Skeletal muscle satellite cell (primary cell): Measurements from ENCODE around the gene PGBD5. TPM values are rescaled to one million over a fixed set of nuclear protein-coding genes. Genes with fewer than 3 reads are reported as not detected.
"Not testable (repeated sequence)": the region's sequence is repeated elsewhere in the genome, so short reads cannot be mapped to it uniquely, and the experiment has no call there.

Experiments used
- H3K27me3 ChIP-seq: 2 replicates; pipeline ENCODE4 v1.7.0; 2013; ENCODE audit warnings: low read length; ENCODE audit not compliant: control insufficient read depth, insufficient read depth
- H3K36me3 ChIP-seq: 2 replicates; pipeline ENCODE4 v1.7.0; 2013; ENCODE audit warnings: mild to moderate bottlenecking, control low read depth, low read length; ENCODE audit not compliant: insufficient read depth
- H3K4me1 ChIP-seq: 2 replicates; pipeline ENCODE4 v1.7.0; 2013; ENCODE audit warnings: low read length; ENCODE audit not compliant: control insufficient read depth, insufficient read depth
- H3K4me2 ChIP-seq: 2 replicates; pipeline ENCODE4 v1.7.0; 2013; ENCODE audit warnings: mild to moderate bottlenecking, low read length
- H3K4me3 ChIP-seq: 2 replicates; pipeline ENCODE4 v1.7.0; 2013; ENCODE audit warnings: low read length
- H3K9ac ChIP-seq: 2 replicates; pipeline ENCODE4 v1.7.0; 2013; ENCODE audit warnings: mild to moderate bottlenecking, low read depth, low read length, moderate library complexity
- H3K9me3 ChIP-seq: replicated peaks from 2 replicates; pipeline ENCODE4 v1.7.0; 2013; ENCODE audit warnings: mild to moderate bottlenecking, control low read depth, low read length
- total RNA-seq: library from RNA; depleted of rRNA; stranded (reverse); fragments of >200 nt; gene quantifications from 2 replicates; pipeline ENCODE4 v1.2.3, GENCODE V29; 2012; rRNA removed

The PGBD5 gene
- 0.76 and 0.87 TPM in 2 replicates for total RNA-seq

- no peaks in the 10 kb centered on the region for H3K9me3 ChIP-seq
- H3K4me3 ChIP-seq = peak within 1 kb of the TSS; percentile 65
- H3K4me1 ChIP-seq = peaks cover 8% of the 10 kb centered on the region
- H3K36me3 ChIP-seq = no peaks in the 10 kb centered on the region
- H3K4me2 ChIP-seq = peak within 1 kb of the TSS; percentile 78
- peak within 1 kb of the TSS; percentile 18 for H3K9ac ChIP-seq
- peaks cover 37% of the 10 kb centered on the region for H3K27me3 ChIP-seq
Measured at GRCh38 chr1:230426246-230427093, at the start of gene PGBD5. PGBD5 (minus strand) TSS chr1:230426332; CDS start chr1:230425928, 404 bp downstream.

GRCh38 chr1:230474924-230475323, 48.8 kb upstream of the PGBD5 start:
- not testable (repeated sequence) for H3K9ac ChIP-seq, H3K4me1 ChIP-seq, H3K27me3 ChIP-seq, H3K36me3 ChIP-seq, H3K4me3 ChIP-seq, H3K4me2 ChIP-seq, H3K9me3 ChIP-seq

- not testable (repeated sequence) for H3K4me1 ChIP-seq, H3K9me3 ChIP-seq, H3K9ac ChIP-seq, H3K36me3 ChIP-seq, H3K4me3 ChIP-seq, H3K27me3 ChIP-seq, H3K4me2 ChIP-seq
Measured at GRCh38 chr1:230470750-230471149, 44.6 kb upstream of the PGBD5 start.

- H3K4me1 ChIP-seq = peaks cover 15% of the 10 kb centered on the region
- H3K4me2 ChIP-seq = no peak overlapping the region
- no peaks in the 10 kb centered on the region for H3K36me3 ChIP-seq
- no peak overlapping the region for H3K9ac ChIP-seq
- H3K27me3 ChIP-seq = no peaks in the 10 kb centered on the region
- no peak overlapping the region for H3K4me3 ChIP-seq
- no peaks in the 10 kb centered on the region for H3K9me3 ChIP-seq
Measured at GRCh38 chr1:230469271-230469670, 43.1 kb upstream of the PGBD5 start.

- no peak overlapping the region for H3K4me3 ChIP-seq
- H3K4me2 ChIP-seq = no peak overlapping the region
- H3K9ac ChIP-seq = no peak overlapping the region
- H3K36me3 ChIP-seq = no peaks in the 10 kb centered on the region
- H3K27me3 ChIP-seq = no peaks in the 10 kb centered on the region
- peaks cover 16% of the 10 kb centered on the region for H3K4me1 ChIP-seq
- H3K9me3 ChIP-seq = no peaks in the 10 kb centered on the region
Measured at GRCh38 chr1:230465691-230466090, 39.6 kb upstream of the PGBD5 start.

- Histone ChIP-seq H3K4me1 (peaks cover 23% of the 10 kb centered on the region), H3K36me3 (no peaks in the 10 kb centered on the region), H3K27me3 (no peaks in the 10 kb centered on the region), H3K9ac (peak overlapping the region; percentile 29), H3K4me2 (peak overlapping the region; percentile 76), H3K4me3 (peak overlapping the region; percentile 27), H3K9me3 (no peaks in the 10 kb centered on the region)
Measured at GRCh38 chr1:230464671-230465070, 38.5 kb upstream of the PGBD5 start.

- Histone ChIP-seq H3K9ac (no peak overlapping the region), H3K4me3 (no peak overlapping the region), H3K36me3 (no peaks in the 10 kb centered on the region), H3K4me1 (peaks cover 30% of the 10 kb centered on the region), H3K27me3 (no peaks in the 10 kb centered on the region), H3K9me3 (no peaks in the 10 kb centered on the region), H3K4me2 (no peak overlapping the region)
Measured at GRCh38 chr1:230463760-230464159, 37.6 kb upstream of the PGBD5 start.

GRCh38 chr1:230463326-230463725, 37.2 kb upstream of the PGBD5 start:
- Histone ChIP-seq H3K9me3 (no peaks in the 10 kb centered on the region), H3K27me3 (no peaks in the 10 kb centered on the region), H3K4me2 (no peak overlapping the region), H3K4me1 (peaks cover 35% of the 10 kb centered on the region), H3K4me3 (no peak overlapping the region), H3K36me3 (no peaks in the 10 kb centered on the region), H3K9ac (no peak overlapping the region)

- Histone ChIP-seq H3K4me1 (peaks cover 26% of the 10 kb centered on the region), H3K9ac (peak overlapping the region; percentile 48), H3K4me3 (no peak overlapping the region), H3K9me3 (no peaks in the 10 kb centered on the region), H3K36me3 (no peaks in the 10 kb centered on the region), H3K4me2 (peak overlapping the region; percentile 45), H3K27me3 (no peaks in the 10 kb centered on the region)
Measured at GRCh38 chr1:230459465-230459864, 33.3 kb upstream of the PGBD5 start.

- Histone ChIP-seq H3K4me3 (peak overlapping the region; percentile 5), H3K9me3 (no peaks in the 10 kb centered on the region), H3K9ac (peak overlapping the region; percentile 48)
Measured at GRCh38 chr1:230458509-230458908, 32.4 kb upstream of the PGBD5 start.

GRCh38 chr1:230456478-230456877, 30.3 kb upstream of the PGBD5 start:
- Histone ChIP-seq H3K36me3 (no peaks in the 10 kb centered on the region), H3K9me3 (no peaks in the 10 kb centered on the region), H3K9ac (no peak overlapping the region), H3K4me1 (peaks cover 23% of the 10 kb centered on the region), H3K4me2 (no peak overlapping the region), H3K4me3 (no peak overlapping the region), H3K27me3 (no peaks in the 10 kb centered on the region)

More at GRCh38 chr1:230458509-230458908, 32.4 kb upstream of the PGBD5 start:
- Histone ChIP-seq H3K4me2 (peak overlapping the region; percentile 45), H3K4me1 (peaks cover 23% of the 10 kb centered on the region), H3K36me3 (no peaks in the 10 kb centered on the region), H3K27me3 (no peaks in the 10 kb centered on the region)

- no peak overlapping the region for H3K4me2 ChIP-seq
- no peaks in the 10 kb centered on the region for H3K36me3 ChIP-seq
- peaks cover 22% of the 10 kb centered on the region for H3K4me1 ChIP-seq
- H3K9me3 ChIP-seq = no peaks in the 10 kb centered on the region
- no peaks in the 10 kb centered on the region for H3K27me3 ChIP-seq
- no peak overlapping the region for H3K9ac ChIP-seq
- H3K4me3 ChIP-seq = no peak overlapping the region
Measured at GRCh38 chr1:230455291-230455690, 29.2 kb upstream of the PGBD5 start.
